H9 (cell line): Measurements from ENCODE around the gene CDAN1. TPM values are rescaled to one million over a fixed set of nuclear protein-coding genes. Genes with fewer than 3 reads are reported as not detected.

Source experiments
- DNase-seq: peaks from one replicate; pipeline ENCODE4 v3.0.0-alpha.2; 2017
- H2AFZ ChIP-seq: one replicate; pipeline ENCODE4 v1.6.1; 2013; ENCODE audit warnings: mild to moderate bottlenecking, low read length, control low read depth, moderate library complexity
- H2AK5ac ChIP-seq: 2 replicates; pipeline ENCODE4 v1.6.1; 2013; ENCODE audit warnings: low read length, control low read depth, mixed read lengths; ENCODE audit not compliant: insufficient read length
- H2BK120ac ChIP-seq: one replicate; pipeline ENCODE4 v1.6.1; 2013; ENCODE audit warnings: low read depth, mild to moderate bottlenecking, low read length, control low read depth, inconsistent platforms; ENCODE audit not compliant: poor library complexity, severe bottlenecking
- H2BK12ac ChIP-seq: 2 replicates; pipeline ENCODE4 v1.6.1; 2013; ENCODE audit warnings: low read length, control low read depth, mixed read lengths, low read depth; ENCODE audit not compliant: insufficient read length
- H2BK15ac ChIP-seq: 2 replicates; pipeline ENCODE4 v1.6.1; 2013; ENCODE audit warnings: low read depth, low read length, control low read depth
- H2BK20ac ChIP-seq: one replicate; pipeline ENCODE4 v1.6.1; 2013; ENCODE audit warnings: low read depth, mild to moderate bottlenecking, low read length, control low read depth, inconsistent platforms; ENCODE audit not compliant: poor library complexity, severe bottlenecking
- H2BK5ac ChIP-seq: 2 replicates; pipeline ENCODE4 v1.6.1; 2013; ENCODE audit warnings: low read length, control low read depth, mixed read lengths; ENCODE audit not compliant: insufficient read length
- H3K14ac ChIP-seq: 2 replicates; pipeline ENCODE4 v1.6.1; 2013; ENCODE audit warnings: low read length, control low read depth; ENCODE audit not compliant: insufficient read depth
- H3K18ac ChIP-seq: 2 replicates; pipeline ENCODE4 v1.6.1; 2013; ENCODE audit warnings: low read depth, mild to moderate bottlenecking, mixed read lengths, low read length, control low read depth; ENCODE audit not compliant: insufficient read length
- H3K23ac ChIP-seq: 2 replicates; pipeline ENCODE4 v1.6.1; 2013; ENCODE audit warnings: low read length, control low read depth, mixed read lengths, low read depth; ENCODE audit not compliant: insufficient read length
- H3K23me2 ChIP-seq: 2 replicates; pipeline ENCODE4 v1.6.1; 2013; ENCODE audit warnings: low read depth, mild to moderate bottlenecking, mixed read lengths, low read length, control low read depth; ENCODE audit not compliant: insufficient read length, poor library complexity, severe bottlenecking
- H3K27ac ChIP-seq: 2 replicates; pipeline ENCODE4 v1.5.1; 2013; ENCODE audit warnings: low read length, control low read depth, mixed read lengths, low read depth; ENCODE audit not compliant: insufficient read length
- H3K27me3 ChIP-seq: 2 replicates; pipeline ENCODE4 v1.6.1; 2013; ENCODE audit warnings: low read length, control low read depth, inconsistent platforms; ENCODE audit not compliant: insufficient read depth
- H3K4ac ChIP-seq: 2 replicates; pipeline ENCODE4 v1.6.1; 2013; ENCODE audit warnings: low read depth, mild to moderate bottlenecking, control low read depth, inconsistent platforms, low read length, moderate library complexity
- H3K4me1 ChIP-seq: 2 replicates; pipeline ENCODE4 v1.6.1; 2013; ENCODE audit warnings: low read length, control low read depth, inconsistent platforms; ENCODE audit not compliant: insufficient read depth
- H3K4me2 ChIP-seq: 2 replicates; pipeline ENCODE4 v1.6.1; 2013; ENCODE audit warnings: low read length, control low read depth, mixed read lengths; ENCODE audit not compliant: insufficient read length, insufficient read depth
- H3K56ac ChIP-seq: 2 replicates; pipeline ENCODE4 v1.6.1; 2013; ENCODE audit warnings: low read depth, mild to moderate bottlenecking, mixed read lengths, low read length, control low read depth; ENCODE audit not compliant: insufficient read length
- H3K79me1 ChIP-seq: 2 replicates; pipeline ENCODE4 v1.6.1; 2013; ENCODE audit warnings: low read depth, mild to moderate bottlenecking, moderate library complexity, low read length, control low read depth, inconsistent platforms; ENCODE audit not compliant: insufficient read depth, poor library complexity, severe bottlenecking
- H3K79me2 ChIP-seq: 2 replicates; pipeline ENCODE4 v1.6.1; 2013; ENCODE audit warnings: low read length, control low read depth, inconsistent platforms; ENCODE audit not compliant: insufficient read depth
- H3K9ac ChIP-seq: 2 replicates; pipeline ENCODE4 v1.6.1; 2013; ENCODE audit warnings: low read length, control low read depth, mixed read lengths; ENCODE audit not compliant: insufficient read length; ENCODE audit errors: extremely low read depth
- H3K9me3 ChIP-seq: one replicate; pipeline ENCODE4 v1.6.1; 2013; ENCODE audit warnings: low read depth, low read length, inconsistent platforms; ENCODE audit not compliant: control insufficient read depth
- H3T11ph ChIP-seq: one replicate; pipeline ENCODE4 v1.6.1; 2013; ENCODE audit warnings: mild to moderate bottlenecking, low read length, control low read depth, inconsistent platforms
- H4K20me1 ChIP-seq: one replicate; pipeline ENCODE4 v1.6.1; 2013; ENCODE audit not compliant: control insufficient read depth, insufficient read length, insufficient read depth
- H4K5ac ChIP-seq: 2 replicates; pipeline ENCODE4 v1.6.1; 2013; ENCODE audit warnings: low read depth, mild to moderate bottlenecking, mixed read lengths, low read length, control low read depth; ENCODE audit not compliant: insufficient read length
- H4K8ac ChIP-seq: replicated peaks from 2 replicates; pipeline ENCODE4 v1.6.1; 2013; ENCODE audit warnings: low read length, control low read depth, mixed read lengths, low read depth; ENCODE audit not compliant: insufficient read length
- H4K91ac ChIP-seq: 2 replicates; pipeline ENCODE4 v1.6.1; 2013; ENCODE audit warnings: low read depth, mild to moderate bottlenecking, moderate library complexity, mixed read lengths, low read length, control low read depth; ENCODE audit not compliant: insufficient read length
- H3K27ac Mint-ChIP-seq, 3 experiments: 2 replicates in 2 of 3; 3 replicates in 1 of 3; pipeline ENCODE4 v1.8.0; 2020 to 2021; ENCODE audit warnings: mixed read lengths in 3 of 3, mild to moderate bottlenecking in 1 of 3, moderate library complexity in 1 of 3
- H3K27me3 Mint-ChIP-seq: 2 replicates; pipeline ENCODE4 v1.8.0; 2021; ENCODE audit warnings: low read depth, mild to moderate bottlenecking, moderate library complexity, mixed read lengths
- H3K36me3 Mint-ChIP-seq, 3 experiments: 2 replicates in 2 of 3; 3 replicates in 1 of 3; pipeline ENCODE4 v1.8.0; 2020 to 2021; ENCODE audit warnings: low read depth in 3 of 3, mixed read lengths in 3 of 3; ENCODE audit not compliant: insufficient read depth in 1 of 3
- H3K4me1 Mint-ChIP-seq, 2 experiments: 2 replicates each; pipeline ENCODE4 v1.8.0; 2020; ENCODE audit warnings: mixed read lengths in 2 of 2
- H3K4me3 Mint-ChIP-seq, 2 experiments: 2 replicates in 1 of 2; 3 replicates in 1 of 2; pipeline ENCODE4 v1.8.0; 2020 to 2021; ENCODE audit warnings: mild to moderate bottlenecking in 2 of 2, mixed read lengths in 2 of 2, moderate library complexity in 1 of 2
- H3K9me3 Mint-ChIP-seq, 2 experiments: 2 replicates in 1 of 2; 3 replicates in 1 of 2; pipeline ENCODE4 v1.8.0; 2020; ENCODE audit warnings: mild to moderate bottlenecking in 2 of 2, mixed read lengths in 2 of 2, moderate library complexity in 1 of 2
- WGBS: extraction: QIAGEN DNeasy Blood & Tissue Kit; methylation state at CpG from one replicate; pipeline ENCODE4 v1.1.7; 2013; ENCODE audit warnings: missing lambda C conversion rate, low lambda C conversion rate, mixed read lengths; ENCODE audit not compliant: insufficient read length; ENCODE audit errors: extremely low coverage; 5-methylcytosine and 5-hydroxymethylcytosine counted together
- total RNA-seq: library from RNA; stranded (reverse); gene quantifications from 2 replicates; pipeline ENCODE4 v1.2.1, GENCODE V29; 2021
- TF ChIP-seq, protein P1 (sequence below): fragments of 200-600 bp; sonication (generic); conservative IDR thresholded peaks from 3 replicates; pipeline ENCODE4 v1.8.0; 2021; ENCODE audit warnings: antibody characterized with exemption, mild to moderate bottlenecking

Gene CDAN1
- total RNA-seq, 1 experiment from 2014 or later, result 20.4 TPM

GRCh38 chr15:42691770-42692169 is 45.2 kb downstream of the CDAN1 start:
- Histone ChIP-seq H3K56ac (no peak overlapping the region), H2BK15ac (no peak overlapping the region), H3K23ac (no peak overlapping the region), H3K18ac (no peak overlapping the region), H2BK5ac (no peak overlapping the region), H3K4me2 (no peak overlapping the region), H3K9me3 (no peaks in the 10 kb centered on the region), H3K14ac (no peak overlapping the region; the same call in 1 of the 2 replicates), H3K79me1 (no peaks in the 10 kb centered on the region), H4K20me1 (no peaks in the 10 kb centered on the region), H3K27me3 (no peaks in the 10 kb centered on the region), H3K9ac (no peak overlapping the region), H2BK20ac (no peak overlapping the region), H3K23me2 (no peaks in the 10 kb centered on the region), H3K4me1 (no peaks in the 10 kb centered on the region), H4K91ac (no peak overlapping the region), H3K4ac (no peak overlapping the region), H4K8ac (no peak overlapping the region), H2AFZ (no peak overlapping the region), H2BK12ac (no peak overlapping the region), H2AK5ac (no peak overlapping the region), H3K27ac (no peak overlapping the region), H3K79me2 (no peaks in the 10 kb centered on the region), H4K5ac (no peak overlapping the region), H2BK120ac (no peak overlapping the region), H3T11ph (no peak overlapping the region)
- no peak overlapping the region for H3K4me3 Mint-ChIP-seq
- no peaks in the 10 kb centered on the region for H3K27me3 Mint-ChIP-seq
- H3K9me3 Mint-ChIP-seq, result no peaks in the 10 kb centered on the region
- TF ChIP-seq, protein P1, sequence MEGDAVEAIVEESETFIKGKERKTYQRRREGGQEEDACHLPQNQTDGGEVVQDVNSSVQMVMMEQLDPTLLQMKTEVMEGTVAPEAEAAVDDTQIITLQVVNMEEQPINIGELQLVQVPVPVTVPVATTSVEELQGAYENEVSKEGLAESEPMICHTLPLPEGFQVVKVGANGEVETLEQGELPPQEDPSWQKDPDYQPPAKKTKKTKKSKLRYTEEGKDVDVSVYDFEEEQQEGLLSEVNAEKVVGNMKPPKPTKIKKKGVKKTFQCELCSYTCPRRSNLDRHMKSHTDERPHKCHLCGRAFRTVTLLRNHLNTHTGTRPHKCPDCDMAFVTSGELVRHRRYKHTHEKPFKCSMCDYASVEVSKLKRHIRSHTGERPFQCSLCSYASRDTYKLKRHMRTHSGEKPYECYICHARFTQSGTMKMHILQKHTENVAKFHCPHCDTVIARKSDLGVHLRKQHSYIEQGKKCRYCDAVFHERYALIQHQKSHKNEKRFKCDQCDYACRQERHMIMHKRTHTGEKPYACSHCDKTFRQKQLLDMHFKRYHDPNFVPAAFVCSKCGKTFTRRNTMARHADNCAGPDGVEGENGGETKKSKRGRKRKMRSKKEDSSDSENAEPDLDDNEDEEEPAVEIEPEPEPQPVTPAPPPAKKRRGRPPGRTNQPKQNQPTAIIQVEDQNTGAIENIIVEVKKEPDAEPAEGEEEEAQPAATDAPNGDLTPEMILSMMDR, result no peak
- DNase-seq, result no peak
- peaks cover 0 to 3% of the 10 kb centered on the region in 2 experiments; a peak in 1 of 4 replicates for H3K4me1 Mint-ChIP-seq
- H3K36me3 Mint-ChIP-seq, result peaks cover 0 to 14% (median 2%) of the 10 kb centered on the region in 3 experiments; a peak in 3 of 7 replicates
- WGBS, result no CpG with 5 or more reads among the region's 9 CpGs
- H3K27ac Mint-ChIP-seq, result peak overlapping the region in 2 of 3 experiments; percentile 87 to 93; a peak in 3 of 7 replicates
